ENCODE measurements around the gene ERVH48-1.

The ERVH48-1 gene

DNA sequence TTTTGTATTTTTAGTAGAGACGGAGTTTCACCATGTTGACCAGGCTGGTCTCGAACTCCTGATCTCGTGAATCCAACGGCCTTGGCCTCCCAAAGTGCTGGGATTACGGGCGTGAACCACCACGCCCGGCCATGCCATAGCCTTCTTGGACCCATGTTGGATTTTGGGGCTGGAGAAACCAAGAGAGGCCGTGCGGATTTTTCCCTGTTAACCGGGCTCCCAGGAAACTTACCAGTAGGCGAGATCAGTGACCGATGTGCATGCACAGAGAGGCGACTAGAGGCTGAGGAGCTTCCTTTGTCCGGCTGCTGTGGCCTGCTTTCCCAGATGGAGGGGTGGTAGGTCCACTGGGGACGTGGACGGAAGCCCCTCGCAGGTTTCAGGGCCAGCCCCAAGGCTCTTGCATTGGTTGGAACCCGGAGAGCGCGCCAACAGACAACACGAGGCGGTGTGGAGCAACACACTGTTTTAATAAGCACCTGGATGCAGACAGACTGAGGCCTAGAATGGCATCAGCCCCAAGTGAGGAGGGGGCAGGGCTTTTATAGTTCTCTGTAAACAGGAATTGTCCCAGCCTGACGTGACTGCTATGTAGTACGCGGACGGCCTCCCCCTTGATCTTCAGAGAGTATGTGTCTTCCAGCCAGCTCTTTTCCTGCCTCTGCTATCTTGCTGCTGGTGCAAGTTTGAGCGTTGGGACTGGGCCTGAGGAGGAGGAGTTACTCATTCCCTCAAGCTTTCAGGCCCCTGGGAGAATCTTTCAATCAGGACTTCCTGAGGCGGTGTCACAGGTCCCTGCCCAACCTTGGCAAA lies at the start of gene ERVH48-1:
Gene ERVH48-1, minus strand, starts transcription at position 517 of the 813 bp plus-strand sequence. CDS start 6,624 bp downstream, outside the sequence.
- ChIA-PET CTCF (no interaction called here), POLR2A (no interaction called here)
- no peaks in the 10 kb centered on the region; the same call in 1 of the 2 replicates for H3K4me1 ChIP-seq (ENCODE audit: control insufficient read depth, insufficient read depth, low read length)
- H3K27ac ChIP-seq (ENCODE audit: extremely low read depth, low read depth, low read length): no peak within 1 kb of the TSS; the same call in 1 of the 2 replicates
- no peak within 1 kb of the TSS for H3K4me3 ChIP-seq (ENCODE audit: low read depth, low read length)
- no peaks in the 10 kb centered on the region for H3K9me3 ChIP-seq (ENCODE audit: control insufficient read depth, insufficient read depth, low read depth, low read length)
- TF ChIP-seq, protein P1, sequence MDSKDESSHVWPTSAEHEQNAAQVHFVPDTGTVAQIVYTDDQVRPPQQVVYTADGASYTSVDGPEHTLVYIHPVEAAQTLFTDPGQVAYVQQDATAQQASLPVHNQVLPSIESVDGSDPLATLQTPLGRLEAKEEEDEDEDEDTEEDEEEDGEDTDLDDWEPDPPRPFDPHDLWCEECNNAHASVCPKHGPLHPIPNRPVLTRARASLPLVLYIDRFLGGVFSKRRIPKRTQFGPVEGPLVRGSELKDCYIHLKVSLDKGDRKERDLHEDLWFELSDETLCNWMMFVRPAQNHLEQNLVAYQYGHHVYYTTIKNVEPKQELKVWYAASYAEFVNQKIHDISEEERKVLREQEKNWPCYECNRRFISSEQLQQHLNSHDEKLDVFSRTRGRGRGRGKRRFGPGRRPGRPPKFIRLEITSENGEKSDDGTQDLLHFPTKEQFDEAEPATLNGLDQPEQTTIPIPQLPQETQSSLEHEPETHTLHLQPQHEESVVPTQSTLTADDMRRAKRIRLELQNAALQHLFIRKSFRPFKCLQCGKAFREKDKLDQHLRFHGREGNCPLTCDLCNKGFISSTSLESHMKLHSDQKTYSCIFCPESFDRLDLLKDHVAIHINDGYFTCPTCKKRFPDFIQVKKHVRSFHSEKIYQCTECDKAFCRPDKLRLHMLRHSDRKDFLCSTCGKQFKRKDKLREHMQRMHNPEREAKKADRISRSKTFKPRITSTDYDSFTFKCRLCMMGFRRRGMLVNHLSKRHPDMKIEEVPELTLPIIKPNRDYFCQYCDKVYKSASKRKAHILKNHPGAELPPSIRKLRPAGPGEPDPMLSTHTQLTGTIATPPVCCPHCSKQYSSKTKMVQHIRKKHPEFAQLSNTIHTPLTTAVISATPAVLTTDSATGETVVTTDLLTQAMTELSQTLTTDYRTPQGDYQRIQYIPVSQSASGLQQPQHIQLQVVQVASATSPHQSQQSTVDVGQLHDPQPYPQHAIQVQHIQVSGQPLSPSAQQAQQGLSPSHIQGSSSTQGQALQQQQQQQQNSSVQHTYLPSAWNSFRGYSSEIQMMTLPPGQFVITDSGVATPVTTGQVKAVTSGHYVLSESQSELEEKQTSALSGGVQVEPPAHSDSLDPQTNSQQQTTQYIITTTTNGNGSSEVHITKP (tag by site-specific recombination; IDR thresholded peaks at IDR 0.05): 0 out of 2 replicates have a peak, but pooled peaks have one; percentile 13
- no peak for TF ChIP-seq FEZF1 (tag by site-specific recombination; IDR thresholded peaks at IDR 0.05)
- no peaks in the 10 kb centered on the region for H3K36me3 ChIP-seq (ENCODE audit: control insufficient read depth in 2 of 2, insufficient read depth in 1 of 2, low read length in 2 of 2)

DNA sequence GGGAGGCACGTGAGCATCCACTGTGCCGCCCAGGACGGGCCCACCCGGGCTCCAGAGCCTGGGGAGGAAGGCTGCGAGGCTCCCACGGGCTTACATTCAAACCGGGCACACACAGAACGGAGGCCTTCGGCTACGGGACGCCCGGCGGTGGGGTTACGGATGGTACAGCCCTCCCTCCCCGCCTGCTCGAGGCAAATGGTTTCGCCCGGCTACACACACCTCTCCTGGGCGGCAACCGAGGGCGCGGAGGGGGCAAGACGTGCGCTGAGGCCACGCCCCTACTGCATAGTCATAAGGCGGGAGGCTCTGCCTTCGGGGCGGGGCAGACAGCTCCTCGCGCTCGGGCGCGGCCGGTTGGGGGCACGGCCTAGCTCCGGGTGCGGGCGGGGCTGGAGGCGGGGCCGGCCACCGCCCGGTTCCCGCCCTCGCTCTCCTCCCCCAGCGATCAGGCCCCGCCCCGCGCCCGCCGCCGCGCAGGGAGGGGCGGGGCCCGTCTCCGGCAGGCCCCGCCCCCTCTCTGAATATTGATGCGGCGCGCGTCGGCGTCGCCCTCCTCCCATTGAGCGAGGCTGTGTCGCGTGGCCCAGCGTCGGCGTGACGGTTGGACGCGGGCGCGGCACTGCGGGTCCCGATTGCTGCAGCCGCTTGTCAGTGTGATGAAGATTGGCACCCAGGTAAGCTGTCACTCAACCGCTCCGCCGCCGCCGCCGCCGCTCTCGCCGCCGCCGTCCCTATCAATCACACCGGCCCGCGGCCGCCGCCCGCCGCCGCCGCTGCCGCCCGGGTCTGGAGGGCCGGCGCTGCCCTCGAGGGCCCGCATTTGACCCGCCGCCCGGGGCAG lies 48.8 kb upstream of the ERVH48-1 start, which contains the start of gene PKNOX1:
Gene PKNOX1, plus strand, starts transcription at position 572 of the 841 bp plus-strand sequence. CDS start 29,820 bp downstream, outside the sequence.
- Histone ChIP-seq H3K9me3 (ENCODE audit: control insufficient read depth, insufficient read depth, low read depth, low read length) (no peaks in the 10 kb centered on the region), H3K36me3 (ENCODE audit: control insufficient read depth in 2 of 2, insufficient read depth in 1 of 2, low read length in 2 of 2) (no peaks in the 10 kb centered on the region; a peak in 1 of 3 replicates), H3K4me3 (ENCODE audit: low read depth, low read length) (peak within 1 kb of the TSS; percentile 56), H3K4me1 (ENCODE audit: control insufficient read depth, insufficient read depth, low read length) (no peaks in the 10 kb centered on the region; the same call in none of the 2 replicates), H3K27ac (ENCODE audit: extremely low read depth, low read depth, low read length) (peak within 1 kb of the TSS; percentile 91)
- ChIA-PET CTCF (no interaction called here), POLR2A (interaction anchor here (0.5 to 2.0 kb wide), 8 partner anchors 10 to 635 kb away, joined by 3 to 8 read pairs (median 4); partner anchors contain the start of gene NDUFV3)
- TF ChIP-seq, protein P2, sequence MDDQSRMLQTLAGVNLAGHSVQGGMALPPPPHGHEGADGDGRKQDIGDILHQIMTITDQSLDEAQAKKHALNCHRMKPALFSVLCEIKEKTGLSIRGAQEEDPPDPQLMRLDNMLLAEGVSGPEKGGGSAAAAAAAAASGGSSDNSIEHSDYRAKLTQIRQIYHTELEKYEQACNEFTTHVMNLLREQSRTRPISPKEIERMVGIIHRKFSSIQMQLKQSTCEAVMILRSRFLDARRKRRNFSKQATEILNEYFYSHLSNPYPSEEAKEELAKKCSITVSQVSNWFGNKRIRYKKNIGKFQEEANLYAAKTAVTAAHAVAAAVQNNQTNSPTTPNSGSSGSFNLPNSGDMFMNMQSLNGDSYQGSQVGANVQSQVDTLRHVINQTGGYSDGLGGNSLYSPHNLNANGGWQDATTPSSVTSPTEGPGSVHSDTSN (CRISPR knock-in tag; IDR thresholded peaks at IDR 0.05): peak; percentile 99
- peak; percentile 90 for TF ChIP-seq KLF7 (tag by site-specific recombination; IDR thresholded peaks at IDR 0.05; ENCODE audit: borderline replicate concordance)
- TF ChIP-seq, protein P3, sequence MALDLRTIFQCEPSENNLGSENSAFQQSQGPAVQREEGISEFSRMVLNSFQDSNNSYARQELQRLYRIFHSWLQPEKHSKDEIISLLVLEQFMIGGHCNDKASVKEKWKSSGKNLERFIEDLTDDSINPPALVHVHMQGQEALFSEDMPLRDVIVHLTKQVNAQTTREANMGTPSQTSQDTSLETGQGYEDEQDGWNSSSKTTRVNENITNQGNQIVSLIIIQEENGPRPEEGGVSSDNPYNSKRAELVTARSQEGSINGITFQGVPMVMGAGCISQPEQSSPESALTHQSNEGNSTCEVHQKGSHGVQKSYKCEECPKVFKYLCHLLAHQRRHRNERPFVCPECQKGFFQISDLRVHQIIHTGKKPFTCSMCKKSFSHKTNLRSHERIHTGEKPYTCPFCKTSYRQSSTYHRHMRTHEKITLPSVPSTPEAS (tag by site-specific recombination; IDR thresholded peaks at IDR 0.05): peak; percentile 63
- no peak for TF ChIP-seq TCF7L2 (IDR thresholded peaks at IDR 0.05; ENCODE audit: borderline replicate concordance, low read depth, low read length)
- TF ChIP-seq GLIS2 (tag by site-specific recombination; IDR thresholded peaks at IDR 0.05): peak; percentile 93
- TF ChIP-seq, protein P4, sequence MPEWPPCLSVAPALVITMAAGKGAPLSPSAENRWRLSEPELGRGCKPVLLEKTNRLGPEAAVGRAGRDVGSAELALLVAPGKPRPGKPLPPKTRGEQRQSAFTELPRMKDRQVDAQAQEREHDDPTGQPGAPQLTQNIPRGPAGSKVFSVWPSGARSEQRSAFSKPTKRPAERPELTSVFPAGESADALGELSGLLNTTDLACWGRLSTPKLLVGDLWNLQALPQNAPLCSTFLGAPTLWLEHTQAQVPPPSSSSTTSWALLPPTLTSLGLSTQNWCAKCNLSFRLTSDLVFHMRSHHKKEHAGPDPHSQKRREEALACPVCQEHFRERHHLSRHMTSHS (tag by site-specific recombination; IDR thresholded peaks at IDR 0.05): no peak
- no peak for TF ChIP-seq ZNF510 (tag by site-specific recombination; IDR thresholded peaks at IDR 0.05; ENCODE audit: insufficient replicate concordance)
- TF ChIP-seq ZNF677 (tag by site-specific recombination; IDR thresholded peaks at IDR 0.05): no peak
- peak; percentile 92 for TF ChIP-seq GLIS1 (tag by site-specific recombination; IDR thresholded peaks at IDR 0.05)
- TF ChIP-seq, protein P5, sequence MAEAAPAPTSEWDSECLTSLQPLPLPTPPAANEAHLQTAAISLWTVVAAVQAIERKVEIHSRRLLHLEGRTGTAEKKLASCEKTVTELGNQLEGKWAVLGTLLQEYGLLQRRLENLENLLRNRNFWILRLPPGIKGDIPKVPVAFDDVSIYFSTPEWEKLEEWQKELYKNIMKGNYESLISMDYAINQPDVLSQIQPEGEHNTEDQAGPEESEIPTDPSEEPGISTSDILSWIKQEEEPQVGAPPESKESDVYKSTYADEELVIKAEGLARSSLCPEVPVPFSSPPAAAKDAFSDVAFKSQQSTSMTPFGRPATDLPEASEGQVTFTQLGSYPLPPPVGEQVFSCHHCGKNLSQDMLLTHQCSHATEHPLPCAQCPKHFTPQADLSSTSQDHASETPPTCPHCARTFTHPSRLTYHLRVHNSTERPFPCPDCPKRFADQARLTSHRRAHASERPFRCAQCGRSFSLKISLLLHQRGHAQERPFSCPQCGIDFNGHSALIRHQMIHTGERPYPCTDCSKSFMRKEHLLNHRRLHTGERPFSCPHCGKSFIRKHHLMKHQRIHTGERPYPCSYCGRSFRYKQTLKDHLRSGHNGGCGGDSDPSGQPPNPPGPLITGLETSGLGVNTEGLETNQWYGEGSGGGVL (tag by site-specific recombination; IDR thresholded peaks at IDR 0.05): peak; percentile 29; the same call in 1 of the 2 replicates
- no peak for TF ChIP-seq ZNF530 (tag by site-specific recombination; IDR thresholded peaks at IDR 0.05; ENCODE audit: low read depth)
- TF ChIP-seq, protein P6, sequence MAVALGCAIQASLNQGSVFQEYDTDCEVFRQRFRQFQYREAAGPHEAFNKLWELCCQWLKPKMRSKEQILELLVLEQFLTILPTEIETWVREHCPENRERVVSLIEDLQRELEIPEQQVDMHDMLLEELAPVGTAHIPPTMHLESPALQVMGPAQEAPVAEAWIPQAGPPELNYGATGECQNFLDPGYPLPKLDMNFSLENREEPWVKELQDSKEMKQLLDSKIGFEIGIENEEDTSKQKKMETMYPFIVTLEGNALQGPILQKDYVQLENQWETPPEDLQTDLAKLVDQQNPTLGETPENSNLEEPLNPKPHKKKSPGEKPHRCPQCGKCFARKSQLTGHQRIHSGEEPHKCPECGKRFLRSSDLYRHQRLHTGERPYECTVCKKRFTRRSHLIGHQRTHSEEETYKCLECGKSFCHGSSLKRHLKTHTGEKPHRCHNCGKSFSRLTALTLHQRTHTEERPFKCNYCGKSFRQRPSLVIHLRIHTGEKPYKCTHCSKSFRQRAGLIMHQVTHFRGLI (tag by site-specific recombination; IDR thresholded peaks at IDR 0.05): peak; percentile 49; the same call in 1 of the 2 replicates
- TF ChIP-seq ZFP69B (tag by site-specific recombination; IDR thresholded peaks at IDR 0.05): peak; percentile 94

All from HEK293 (cell line).